ENCODE measurements around the gene ILF2. TPM values are rescaled to one million over a fixed set of nuclear protein-coding genes. Genes with fewer than 3 reads are reported as not detected.
A peak's percentile ranks its signal among the peaks of the same experiment; 100 is the strongest.
"Not testable (repeated sequence)": the region's sequence is repeated elsewhere in the genome, so short reads cannot be mapped to it uniquely, and the experiment has no call there.

The ILF2 gene
- total RNA-seq, 2 donors from 2014 or later, result 93.1 to 113 TPM

DNA sequence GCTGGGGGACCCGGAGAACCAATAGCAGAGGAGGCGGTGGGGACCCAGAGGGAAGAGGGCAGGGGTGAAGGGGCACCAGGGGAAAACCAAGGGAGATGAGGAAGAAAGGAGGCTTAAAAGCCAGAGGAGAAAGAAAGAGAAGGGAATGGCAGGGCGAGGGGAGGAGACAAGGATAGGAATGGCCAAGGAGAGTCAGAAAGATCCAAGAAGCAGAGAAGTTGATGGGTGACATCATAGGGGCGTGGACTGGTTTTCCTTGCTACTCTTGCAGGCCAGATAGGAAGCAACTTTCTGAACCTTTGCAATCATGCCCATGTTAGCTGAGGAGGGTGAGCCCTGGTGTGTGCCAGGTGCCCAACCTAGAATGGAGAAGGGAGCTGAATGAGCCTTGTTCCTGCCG, 13.1 kb upstream of the ILF2 start:
- ATAC-seq, result peak; percentile 70
- DNase-seq, result no peak
- intact Hi-C loops (cut with DNase I, micrococcal nuclease), result no loop called here

DNA sequence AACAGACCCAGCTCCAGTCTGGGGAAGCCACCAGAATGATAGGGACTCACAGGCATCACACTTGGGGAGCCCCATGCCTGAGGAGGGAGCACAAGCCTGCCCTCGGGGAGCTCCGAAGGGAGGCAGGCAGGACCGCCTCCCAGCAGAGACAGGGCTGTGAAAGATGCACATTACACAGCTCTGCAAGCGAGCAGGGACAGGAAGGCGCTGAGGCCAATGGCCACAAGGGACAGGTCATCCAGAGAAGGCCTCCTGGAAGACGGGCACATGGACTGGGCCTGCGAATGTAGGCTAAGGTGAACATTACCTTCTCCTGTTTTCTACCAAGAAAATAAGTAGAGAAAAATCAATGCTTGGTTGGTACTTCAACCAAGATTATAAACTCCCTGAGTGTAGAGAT, 11.9 kb upstream of the ILF2 start:
- DNase-seq (no peak), ATAC-seq (no peak)
- intact Hi-C loops (cut with DNase I, micrococcal nuclease), result no loop called here

DNA sequence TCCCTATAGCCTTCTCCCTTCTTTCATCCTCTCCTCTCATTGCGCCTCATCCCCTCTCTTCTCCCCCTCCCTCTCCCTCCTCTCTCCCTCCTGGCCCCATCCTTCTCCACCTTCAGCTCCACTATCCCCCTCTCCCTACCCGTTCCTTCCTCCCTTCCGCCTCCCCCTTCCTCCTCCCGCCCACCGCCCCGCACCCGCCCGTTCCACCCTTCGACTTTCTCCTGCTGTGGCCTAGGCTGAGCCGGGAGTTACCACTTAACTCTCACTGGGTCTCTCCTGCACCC, 9.3 kb upstream of the ILF2 start:
- DNase-seq, result no peak
- intact Hi-C loops (cut with DNase I, micrococcal nuclease), result no loop called here
- no peak for ATAC-seq

DNA sequence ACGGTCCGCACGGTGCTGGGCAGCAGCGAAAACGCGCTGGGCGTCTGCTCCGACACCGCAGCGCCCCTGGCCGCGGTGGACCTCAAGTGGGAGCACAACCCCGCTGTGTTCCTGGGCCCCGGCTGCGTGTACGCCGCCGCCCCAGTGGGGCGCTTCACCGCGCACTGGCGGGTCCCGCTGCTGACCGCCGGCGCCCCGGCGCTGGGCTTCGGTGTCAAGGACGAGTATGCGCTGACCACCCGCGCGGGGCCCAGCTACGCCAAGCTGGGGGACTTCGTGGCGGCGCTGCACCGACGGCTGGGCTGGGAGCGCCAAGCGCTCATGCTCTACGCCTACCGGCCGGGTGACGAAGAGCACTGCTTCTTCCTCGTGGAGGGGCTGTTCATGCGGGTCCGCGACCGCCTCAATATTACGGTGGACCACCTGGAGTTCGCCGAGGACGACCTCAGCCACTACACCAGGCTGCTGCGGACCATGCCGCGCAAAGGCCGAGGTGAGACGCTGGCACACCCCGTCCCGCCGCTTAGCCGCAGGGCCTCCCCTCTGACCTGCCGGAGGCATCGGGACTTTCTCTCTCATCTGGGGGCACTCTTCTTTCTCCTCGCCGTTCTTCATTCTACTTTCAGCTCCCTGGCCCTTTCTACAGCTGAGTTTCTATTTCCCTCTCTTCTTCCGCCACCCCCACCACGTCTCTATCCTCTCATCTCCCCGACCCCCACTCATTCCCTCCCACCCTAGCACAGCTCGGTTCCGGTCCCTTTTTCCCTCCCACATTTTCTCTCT, 8.7 kb upstream of the ILF2 start:
- ATAC-seq (peak; percentile 35), DNase-seq (no peak)
- intact Hi-C loops (cut with DNase I, micrococcal nuclease), result loop anchor here in 1 of 2 donors (10.0 kb wide), 1 partner anchor 305 kb away; the partner anchor contains the start of gene RAB13

DNA sequence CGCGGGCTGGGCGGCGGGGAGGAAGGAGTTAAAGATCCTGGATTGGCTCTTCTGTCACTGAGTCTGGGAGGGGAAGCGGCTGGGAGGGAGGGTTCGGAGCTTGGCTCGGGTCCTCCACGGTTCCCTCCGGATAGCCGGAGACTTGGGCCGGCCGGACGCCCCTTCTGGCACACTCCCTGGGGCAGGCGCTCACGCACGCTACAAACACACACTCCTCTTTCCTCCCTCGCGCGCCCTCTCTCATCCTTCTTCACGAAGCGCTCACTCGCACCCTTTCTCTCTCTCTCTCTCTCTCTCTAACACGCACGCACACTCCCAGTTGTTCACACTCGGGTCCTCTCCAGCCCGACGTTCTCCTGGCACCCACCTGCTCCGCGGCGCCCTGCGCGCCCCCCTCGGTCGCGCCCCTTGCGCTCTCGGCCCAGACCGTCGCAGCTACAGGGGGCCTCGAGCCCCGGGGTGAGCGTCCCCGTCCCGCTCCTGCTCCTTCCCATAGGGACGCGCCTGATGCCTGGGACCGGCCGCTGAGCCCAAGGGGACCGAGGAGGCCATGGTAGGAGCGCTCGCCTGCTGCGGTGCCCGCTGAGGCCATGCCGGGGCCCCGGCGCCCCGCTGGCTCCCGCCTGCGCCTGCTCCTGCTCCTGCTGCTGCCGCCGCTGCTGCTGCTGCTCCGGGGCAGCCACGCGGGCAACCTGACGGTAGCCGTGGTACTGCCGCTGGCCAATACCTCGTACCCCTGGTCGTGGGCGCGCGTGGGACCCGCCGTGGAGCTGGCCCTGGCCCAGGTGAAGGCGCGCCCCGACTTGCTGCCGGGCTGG, 7.9 kb upstream of the ILF2 start, which contains the start of gene NPR1:
Gene NPR1 (plus strand): TSS at position 170 of the 818 bp plus-strand sequence. CDS start 421 bp downstream, at position 591.
- intact Hi-C loops (cut with DNase I, micrococcal nuclease), result loop anchor here in 1 of 2 donors (10.0 kb wide), 1 partner anchor 306 kb away; the partner anchor contains the start of gene RAB13
- ATAC-seq, result peak; percentile 54
- DNase-seq, result peak; percentile 45 to 53

DNA sequence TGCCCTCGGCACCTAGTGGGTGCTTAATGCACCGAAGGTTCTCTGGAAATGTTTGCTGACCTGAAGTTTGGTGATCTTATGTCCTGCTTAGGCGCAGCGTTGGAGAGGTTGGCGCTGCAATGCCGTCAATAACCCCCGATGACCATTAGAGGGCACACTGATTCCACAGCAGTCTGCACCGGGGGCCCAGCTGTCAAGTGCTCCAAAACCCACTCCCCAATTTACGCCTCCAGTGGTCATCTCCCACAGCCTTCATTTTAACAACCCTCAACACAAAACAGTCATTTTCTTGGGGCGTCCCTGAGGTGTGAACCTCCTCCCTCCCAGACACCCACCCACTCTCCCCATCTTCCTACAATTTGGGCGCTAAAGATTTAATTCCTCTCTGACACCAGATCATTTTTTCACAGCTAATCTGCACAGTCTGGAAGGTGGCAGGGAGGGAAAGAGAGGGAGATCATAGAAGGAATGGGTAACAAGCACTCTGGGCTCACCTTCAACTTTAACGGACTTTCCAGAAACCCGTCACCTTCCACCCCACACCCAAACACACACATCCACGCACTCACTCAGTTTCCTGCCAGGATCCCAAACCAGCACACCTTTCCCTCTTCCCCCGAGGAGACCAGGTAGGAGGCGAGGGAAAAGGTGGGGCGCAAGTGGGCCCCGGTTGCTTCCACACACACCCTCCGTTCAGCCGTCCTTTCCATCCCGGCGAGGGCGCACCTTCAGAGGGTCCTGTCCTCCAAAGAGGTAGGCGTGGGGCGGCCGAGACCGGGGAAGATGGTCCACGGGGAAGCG, 7.1 kb upstream of the ILF2 start:
- intact Hi-C loops (cut with DNase I, micrococcal nuclease), result loop anchor here in 1 of 2 donors (10.0 kb wide), 1 partner anchor 307 kb away; the partner anchor contains the start of gene RAB13
- DNase-seq, result peak in 1 of 2 donors; percentile 48
- ATAC-seq, result peak; percentile 72

DNA sequence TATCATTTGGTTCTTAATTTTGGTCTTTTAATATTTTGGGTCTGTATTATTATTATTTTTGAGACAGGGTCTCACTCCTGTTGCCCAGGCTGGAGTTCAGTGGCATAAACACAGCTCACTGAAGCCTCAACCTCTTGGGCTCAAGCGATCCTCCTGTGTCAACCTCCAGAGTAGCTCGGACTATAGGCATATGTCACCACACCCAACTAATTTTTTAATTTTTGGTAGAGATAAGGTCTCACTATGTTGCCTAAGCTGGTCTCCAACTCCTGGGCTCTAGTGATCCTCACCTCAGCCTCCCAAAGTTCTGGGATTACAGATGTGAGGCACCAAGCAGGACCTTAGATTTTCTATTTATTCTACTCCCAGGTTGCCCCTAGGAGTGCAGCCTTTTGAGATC, 2.7 kb upstream of the ILF2 start:
- intact Hi-C loops (cut with DNase I, micrococcal nuclease), result loop anchor here in 1 of 2 donors (10.0 kb wide), 1 partner anchor 311 kb away; the partner anchor contains the start of gene RAB13
- DNase-seq (no peak), ATAC-seq (no peak)

DNA sequence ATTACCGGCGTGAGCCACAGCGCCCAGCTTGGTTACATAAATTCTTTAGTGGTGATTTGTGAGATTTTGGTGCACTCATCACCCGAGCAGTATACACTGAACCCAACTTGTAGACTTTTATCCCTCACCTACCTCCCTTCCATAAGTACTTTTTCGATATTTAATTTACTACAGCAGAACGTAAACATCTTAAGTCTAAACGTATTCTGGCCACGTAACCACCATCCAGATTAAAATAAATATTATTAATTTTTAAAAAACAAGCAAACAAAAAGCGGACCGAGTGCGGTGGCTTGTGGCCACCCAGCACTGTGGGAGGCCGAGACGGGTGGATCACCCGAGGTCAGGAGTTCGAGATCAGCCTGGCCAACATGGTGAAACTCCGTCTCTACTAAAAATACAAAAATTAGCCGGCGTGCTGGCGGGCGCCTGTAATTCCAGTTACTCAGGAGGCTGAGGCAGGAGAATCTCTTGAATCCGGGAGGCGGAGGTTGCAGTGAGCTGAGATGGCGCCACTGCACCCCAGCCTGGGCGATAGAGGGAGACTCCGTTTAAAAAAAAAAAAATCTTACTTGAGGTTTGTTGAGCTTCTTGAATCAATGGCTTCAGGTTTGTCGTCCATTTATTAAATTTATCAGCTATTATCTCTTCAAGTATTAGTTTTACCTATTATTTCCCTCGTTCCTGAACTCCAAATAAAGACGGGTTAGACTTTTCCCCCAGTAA, 998 bp upstream of the ILF2 start:
- ATAC-seq (peak; percentile 14), DNase-seq (peak in 1 of 2 donors; percentile 52)
- intact Hi-C loops (cut with DNase I, micrococcal nuclease), result loop anchor here in 1 of 2 donors (10.0 kb wide), 1 partner anchor 313 kb away; the partner anchor contains the start of gene RAB13

DNA sequence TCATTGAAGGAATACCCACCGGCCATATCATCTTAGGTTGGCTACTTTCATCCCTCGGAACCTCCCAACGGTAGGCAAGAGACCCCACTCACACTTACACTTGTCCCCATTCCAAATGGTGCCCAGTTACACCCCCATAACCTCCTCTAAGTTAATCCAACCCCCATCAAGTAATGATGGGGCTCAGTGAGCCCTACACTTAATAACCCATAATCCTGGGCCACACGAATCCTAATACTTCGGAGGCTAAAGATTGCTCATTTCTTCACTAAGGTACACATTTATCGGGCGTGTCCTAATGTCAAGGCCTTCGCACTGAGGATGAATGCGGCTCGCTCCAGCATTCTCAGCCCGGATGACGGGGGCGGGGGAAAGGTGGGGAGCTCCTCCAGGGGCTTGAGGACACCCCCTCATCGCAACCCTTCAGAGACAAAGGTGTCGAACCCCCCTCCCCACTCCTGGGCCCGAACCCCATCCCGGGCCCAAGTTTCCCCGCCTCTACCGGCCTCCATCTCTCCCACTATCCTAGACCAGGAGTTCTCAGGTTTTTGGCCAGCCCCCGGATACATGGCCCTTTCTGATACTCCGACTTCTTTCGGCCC, 435 bp downstream of the ILF2 start:
- DNase-seq (no peak), ATAC-seq (peak; percentile 14)

DNA sequence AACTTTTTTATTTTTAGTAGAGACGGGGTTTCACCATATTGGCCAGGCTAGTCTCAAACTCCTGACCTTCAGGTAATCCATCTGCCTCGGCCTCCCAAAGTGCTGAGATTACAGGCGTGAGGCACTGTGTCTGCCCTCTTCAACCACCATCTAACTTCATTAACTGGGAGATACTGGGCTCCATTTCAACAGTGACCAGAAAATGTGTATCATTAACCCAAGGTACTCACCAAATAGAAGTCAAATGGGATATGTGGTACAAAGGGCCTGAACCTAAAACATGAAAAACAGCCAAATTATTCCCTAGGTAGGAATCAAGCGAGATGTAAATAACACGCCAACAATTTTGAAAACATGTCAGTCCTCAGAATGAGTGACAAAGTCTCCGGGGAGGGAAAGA, 1.2 kb downstream of the ILF2 start:
- intact Hi-C loops (cut with DNase I, micrococcal nuclease), result loop anchor here in 1 of 2 donors (10.0 kb wide), 1 partner anchor 315 kb away; the partner anchor contains the start of gene RAB13
- ATAC-seq, result no peak
- no peak for DNase-seq

More for the DNA sequence above, 435 bp downstream of the ILF2 start:
- intact Hi-C loops (cut with DNase I, micrococcal nuclease), result loop anchor here in 1 of 2 donors (10.0 kb wide), 1 partner anchor 314 kb away; the partner anchor contains the start of gene RAB13

DNA sequence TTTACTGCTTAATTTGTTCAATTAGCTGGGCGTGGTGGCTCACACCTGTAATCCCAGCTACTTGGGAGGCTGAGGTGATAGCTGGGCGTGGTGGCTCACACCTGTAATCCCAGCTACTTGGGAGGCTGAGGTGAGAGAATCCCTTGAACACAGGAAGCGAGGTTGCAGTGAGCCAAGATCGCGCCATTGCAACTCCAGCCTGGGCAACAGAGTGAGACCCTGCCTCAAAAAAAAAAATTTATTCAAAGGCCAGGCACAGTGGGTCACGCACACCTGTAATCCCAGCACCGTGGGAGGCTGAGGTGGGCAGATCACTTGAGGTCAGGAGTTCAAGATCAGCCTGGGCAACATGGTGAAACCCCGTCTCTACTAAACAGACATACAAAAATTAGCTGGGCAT, 2.1 kb downstream of the ILF2 start:
- DNase-seq; intact Hi-C loops (cut with DNase I, micrococcal nuclease); ATAC-seq: not testable (repeated sequence)

DNA sequence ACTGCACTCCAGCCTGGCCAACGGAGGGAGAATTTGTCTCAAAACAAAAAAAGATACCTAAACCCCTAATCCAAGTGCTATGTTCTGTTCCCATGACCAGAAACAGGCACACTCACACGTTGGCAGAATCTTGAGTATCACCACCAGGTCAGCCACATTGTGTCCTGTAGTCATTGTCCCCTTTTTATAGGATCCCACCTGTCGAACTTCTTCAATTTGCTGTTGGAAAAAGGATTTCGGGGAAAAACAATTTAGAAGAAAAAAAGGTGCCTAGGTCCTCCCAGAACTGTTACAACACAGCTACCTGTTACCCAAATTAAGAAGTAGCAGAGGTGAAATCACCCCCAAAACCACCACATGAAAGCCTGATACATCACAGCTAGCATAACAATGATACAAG, 3.4 kb downstream of the ILF2 start:
- ATAC-seq (no peak), DNase-seq (no peak)
- intact Hi-C loops (cut with DNase I, micrococcal nuclease), result no loop called here

DNA sequence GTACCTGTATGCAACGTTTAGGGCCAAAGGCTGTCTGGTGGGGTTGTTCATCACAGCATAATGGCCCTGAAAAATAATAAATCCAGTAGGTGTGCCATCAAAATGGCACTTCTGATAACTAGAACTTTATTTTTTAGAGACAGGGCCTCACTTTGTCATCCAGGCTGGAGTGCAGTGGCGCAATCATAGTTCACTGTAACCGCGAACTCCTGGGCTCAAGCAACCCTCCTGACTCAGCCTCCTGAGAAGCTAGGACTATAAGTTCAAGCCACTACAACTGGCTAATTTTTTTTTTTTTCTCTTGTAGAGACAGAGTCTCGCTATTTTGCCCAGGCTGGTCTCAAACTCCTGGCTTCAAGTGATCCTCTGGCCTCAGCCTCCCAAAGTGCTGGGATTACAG, 7.6 kb downstream of the ILF2 start:
- DNase-seq, result no peak
- intact Hi-C loops (cut with DNase I, micrococcal nuclease), result no loop called here
- no peak for ATAC-seq

DNA sequence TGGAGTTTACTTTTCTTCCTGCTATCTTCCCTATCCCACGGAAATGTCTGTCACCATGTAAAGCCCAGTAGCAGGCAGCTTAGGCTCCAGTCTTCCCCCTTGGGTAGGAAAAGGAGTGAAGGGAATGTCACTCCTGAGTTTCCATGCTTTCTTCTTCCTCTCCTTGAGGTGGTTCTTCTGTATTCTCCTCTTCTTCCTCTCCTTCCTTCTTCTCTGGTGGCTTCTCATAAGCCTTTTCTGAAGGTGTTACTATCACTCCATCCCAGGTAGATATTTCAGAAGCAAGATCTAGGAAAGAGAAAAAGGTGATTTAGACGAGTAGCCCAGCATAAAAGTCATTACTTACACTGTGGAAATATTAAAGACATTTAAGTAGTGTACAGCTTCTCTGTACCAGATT, 8.5 kb downstream of the ILF2 start:
- DNase-seq, result no peak

DNA sequence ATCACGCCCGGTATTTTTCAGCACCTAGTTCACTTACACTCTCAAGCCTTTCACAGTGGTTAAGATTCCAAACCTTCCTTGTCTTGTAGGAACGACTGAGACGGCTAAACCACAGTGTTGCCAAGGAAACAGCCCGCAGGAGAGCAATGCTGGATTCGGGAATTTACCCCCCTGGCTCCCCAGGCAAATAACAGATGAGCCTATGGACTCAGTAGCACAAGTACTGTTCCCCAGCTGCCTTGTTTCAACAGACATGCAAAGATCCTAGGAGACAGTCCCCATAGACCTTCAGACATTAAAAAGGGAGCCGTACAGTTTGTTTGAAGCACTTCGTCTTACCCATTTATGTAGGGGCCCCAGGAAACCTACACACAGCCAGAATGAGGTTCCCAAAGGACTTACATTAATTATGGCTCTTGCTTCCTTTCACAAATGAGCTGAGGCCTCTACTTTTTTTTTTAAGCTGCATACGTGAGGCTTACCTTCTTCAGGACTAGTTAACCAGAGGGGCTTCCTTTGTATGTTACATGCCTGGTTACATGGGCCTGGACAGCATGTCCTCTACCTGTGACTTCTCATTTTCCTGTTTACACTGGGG, 9.6 kb downstream of the ILF2 start:
- DNase-seq, result no peak
- ATAC-seq, result no peak
- intact Hi-C loops (cut with DNase I, micrococcal nuclease), result no loop called here

More for the DNA sequence above, 8.5 kb downstream of the ILF2 start:
- intact Hi-C loops (cut with DNase I, micrococcal nuclease), result no loop called here
- ATAC-seq, result no peak

DNA sequence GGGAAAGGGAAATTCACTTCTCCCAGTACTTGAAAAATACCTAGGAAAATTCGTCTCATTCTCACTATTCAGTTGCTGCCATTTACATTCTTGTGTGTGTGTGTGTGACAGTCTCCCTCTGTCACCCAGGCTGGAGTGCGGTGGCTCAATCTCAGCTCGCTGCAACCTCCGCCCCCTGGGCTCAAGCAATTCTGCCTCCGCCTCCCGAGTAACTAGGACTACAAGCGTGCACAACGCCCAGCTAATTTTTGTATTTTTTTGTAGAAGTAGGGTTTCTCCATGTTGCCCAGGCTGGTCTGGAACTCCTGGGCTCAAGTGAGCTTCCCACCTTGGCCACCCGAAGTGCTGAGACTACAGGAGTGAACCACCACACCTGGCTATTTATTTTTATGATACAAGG, 11.1 kb downstream of the ILF2 start:
- no peak for ATAC-seq
- intact Hi-C loops (cut with DNase I, micrococcal nuclease), result no loop called here
- no peak for DNase-seq

DNA sequence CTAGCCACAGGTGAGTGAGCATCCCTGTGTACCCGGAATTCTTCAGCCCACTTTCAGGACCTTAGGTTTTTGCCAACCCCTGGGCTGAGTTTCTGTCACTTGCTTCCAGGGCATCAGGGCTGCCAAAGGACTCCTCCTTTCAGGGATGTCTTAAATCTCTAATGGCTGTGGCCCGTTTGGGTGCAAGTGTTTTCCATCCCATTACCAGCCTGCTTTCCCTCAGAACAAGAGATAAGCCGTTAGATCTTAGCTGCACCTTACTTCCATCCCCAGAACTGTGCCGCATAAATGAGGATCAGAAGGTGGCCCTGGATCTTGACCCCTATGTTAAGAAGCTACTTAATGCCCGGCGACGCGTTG, 11.6 kb downstream of the ILF2 start:
- intact Hi-C loops (cut with DNase I, micrococcal nuclease), result no loop called here
- DNase-seq, result no peak
- peak; percentile 5 for ATAC-seq

Measured in left colon (tissue), 2 donors.